Measurements from ENCODE around the gene APBB1. TPM values are rescaled to one million over a fixed set of nuclear protein-coding genes. Genes with fewer than 3 reads are reported as not detected.

Gene APBB1
- polyA plus RNA-seq, 1 donor from 2014 or later: 283 TPM

DNA sequence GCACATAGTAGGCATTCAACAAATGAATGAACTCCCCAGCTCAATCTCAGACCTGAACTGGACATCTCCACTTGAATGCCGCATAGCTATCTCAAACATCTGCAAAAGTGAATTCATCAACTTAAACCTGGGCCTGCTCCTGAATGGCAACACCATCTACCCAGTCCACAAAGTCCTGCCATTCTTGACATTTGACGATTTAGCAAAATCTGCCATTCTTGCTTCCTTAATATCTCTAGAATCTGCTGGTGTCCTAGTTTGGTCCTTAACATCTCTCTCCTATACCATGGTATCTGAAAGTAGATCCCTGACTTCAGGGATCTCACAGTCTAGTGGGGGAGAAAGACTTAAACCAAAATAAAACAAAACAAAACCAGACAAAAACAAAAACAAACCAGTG, 34.3 kb upstream of the APBB1 start:
- H3K9me2 ChIP-seq (ENCODE audit: insufficient read depth, low read length): no peaks in the 10 kb centered on the region
- TF ChIP-seq POLR2AphosphoS5 (IDR thresholded peaks at IDR 0.05): no peak
- TF ChIP-seq EP300 (conservative IDR thresholded peaks at IDR 0.05; ENCODE audit: poor library complexity, severe bottlenecking): no peak
- no peak for TF ChIP-seq MXI1 (conservative IDR thresholded peaks at IDR 0.05; ENCODE audit: poor library complexity, severe bottlenecking)
- TF ChIP-seq, protein P1, sequence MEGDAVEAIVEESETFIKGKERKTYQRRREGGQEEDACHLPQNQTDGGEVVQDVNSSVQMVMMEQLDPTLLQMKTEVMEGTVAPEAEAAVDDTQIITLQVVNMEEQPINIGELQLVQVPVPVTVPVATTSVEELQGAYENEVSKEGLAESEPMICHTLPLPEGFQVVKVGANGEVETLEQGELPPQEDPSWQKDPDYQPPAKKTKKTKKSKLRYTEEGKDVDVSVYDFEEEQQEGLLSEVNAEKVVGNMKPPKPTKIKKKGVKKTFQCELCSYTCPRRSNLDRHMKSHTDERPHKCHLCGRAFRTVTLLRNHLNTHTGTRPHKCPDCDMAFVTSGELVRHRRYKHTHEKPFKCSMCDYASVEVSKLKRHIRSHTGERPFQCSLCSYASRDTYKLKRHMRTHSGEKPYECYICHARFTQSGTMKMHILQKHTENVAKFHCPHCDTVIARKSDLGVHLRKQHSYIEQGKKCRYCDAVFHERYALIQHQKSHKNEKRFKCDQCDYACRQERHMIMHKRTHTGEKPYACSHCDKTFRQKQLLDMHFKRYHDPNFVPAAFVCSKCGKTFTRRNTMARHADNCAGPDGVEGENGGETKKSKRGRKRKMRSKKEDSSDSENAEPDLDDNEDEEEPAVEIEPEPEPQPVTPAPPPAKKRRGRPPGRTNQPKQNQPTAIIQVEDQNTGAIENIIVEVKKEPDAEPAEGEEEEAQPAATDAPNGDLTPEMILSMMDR (IDR thresholded peaks at IDR 0.05; ENCODE audit: poor library complexity, severe bottlenecking): no peak
- TF ChIP-seq SMC3 (conservative IDR thresholded peaks at IDR 0.05; ENCODE audit: poor library complexity): no peak
- no peak for TF ChIP-seq TAF1 (IDR thresholded peaks at IDR 0.05; ENCODE audit: low read depth)
- no peaks in the 10 kb centered on the region for H3K27me3 ChIP-seq (ENCODE audit: insufficient read depth, low read depth, low read length)
- no peak overlapping the region for H3K27ac ChIP-seq (ENCODE audit: low read length)
- no peaks in the 10 kb centered on the region for H3K79me2 ChIP-seq (replicated peaks; ENCODE audit: insufficient read depth, low read length)
- no peak overlapping the region for H3K9ac ChIP-seq (ENCODE audit: low read length)
- no peak overlapping the region for H3K4me3 ChIP-seq (ENCODE audit: low read length)
- H4K20me1 ChIP-seq (ENCODE audit: insufficient read depth): no peaks in the 10 kb centered on the region
- no peaks in the 10 kb centered on the region for H3F3A ChIP-seq (ENCODE audit: insufficient read depth, low read length, poor library complexity, severe bottlenecking)
- H2AFZ ChIP-seq (ENCODE audit: low read depth, low read length): no peak overlapping the region
- no peak overlapping the region for H3K4me2 ChIP-seq (ENCODE audit: low read length)
- H3K9me3 ChIP-seq (ENCODE audit: low read length): no peaks in the 10 kb centered on the region
- H3K36me3 ChIP-seq (ENCODE audit: insufficient read depth, low read length): peaks cover 8% of the 10 kb centered on the region

- Histone ChIP-seq H3K36me3 (ENCODE audit: insufficient read depth, low read length) (peaks cover 8% of the 10 kb centered on the region), H3K27me3 (ENCODE audit: insufficient read depth, low read depth, low read length) (no peaks in the 10 kb centered on the region), H3K4me2 (ENCODE audit: low read length) (no peak overlapping the region), H3K9ac (ENCODE audit: low read length) (no peak overlapping the region), H3K9me2 (ENCODE audit: insufficient read depth, low read length) (no peaks in the 10 kb centered on the region), H3K4me3 (ENCODE audit: low read length) (no peak overlapping the region), H2AFZ (ENCODE audit: low read depth, low read length) (no peak overlapping the region), H3K27ac (ENCODE audit: low read length) (no peak overlapping the region), H3K79me2 (replicated peaks; ENCODE audit: insufficient read depth, low read length) (no peaks in the 10 kb centered on the region), H3F3A (ENCODE audit: insufficient read depth, low read length, poor library complexity, severe bottlenecking) (no peaks in the 10 kb centered on the region), H3K9me3 (ENCODE audit: low read length) (no peaks in the 10 kb centered on the region), H4K20me1 (ENCODE audit: insufficient read depth) (no peaks in the 10 kb centered on the region)
- TF ChIP-seq MXI1 (conservative IDR thresholded peaks at IDR 0.05; ENCODE audit: poor library complexity, severe bottlenecking): no peak
- TF ChIP-seq EZH2 (IDR thresholded peaks at IDR 0.05; ENCODE audit: borderline replicate concordance, insufficient read depth, low read length, poor library complexity, severe bottlenecking): no peak
Measured at GRCh38 chr11:6452219-6452618, 33.3 kb upstream of the APBB1 start.

- Histone ChIP-seq H4K20me1 (ENCODE audit: insufficient read depth) (no peaks in the 10 kb centered on the region), H3K27ac (ENCODE audit: low read length) (no peak overlapping the region), H3K9me3 (ENCODE audit: low read length) (no peaks in the 10 kb centered on the region), H2AFZ (ENCODE audit: low read depth, low read length) (no peak overlapping the region), H3K27me3 (ENCODE audit: insufficient read depth, low read depth, low read length) (no peaks in the 10 kb centered on the region), H3K79me2 (replicated peaks; ENCODE audit: insufficient read depth, low read length) (no peaks in the 10 kb centered on the region), H3K36me3 (ENCODE audit: insufficient read depth, low read length) (peaks cover 8% of the 10 kb centered on the region), H3K4me3 (ENCODE audit: low read length) (no peak overlapping the region), H3K4me2 (ENCODE audit: low read length) (no peak overlapping the region), H3K9me2 (ENCODE audit: insufficient read depth, low read length) (no peaks in the 10 kb centered on the region), H3F3A (ENCODE audit: insufficient read depth, low read length, poor library complexity, severe bottlenecking) (no peaks in the 10 kb centered on the region), H3K9ac (ENCODE audit: low read length) (no peak overlapping the region)
- TF ChIP-seq EZH2 (IDR thresholded peaks at IDR 0.05; ENCODE audit: borderline replicate concordance, insufficient read depth, low read length, poor library complexity, severe bottlenecking): no peak
- no peak for TF ChIP-seq TAF1 (IDR thresholded peaks at IDR 0.05; ENCODE audit: low read depth)
- no peak for TF ChIP-seq RAD21 (conservative IDR thresholded peaks at IDR 0.05)
- no peak for TF ChIP-seq MXI1 (conservative IDR thresholded peaks at IDR 0.05; ENCODE audit: poor library complexity, severe bottlenecking)
- TF ChIP-seq, protein P2, sequence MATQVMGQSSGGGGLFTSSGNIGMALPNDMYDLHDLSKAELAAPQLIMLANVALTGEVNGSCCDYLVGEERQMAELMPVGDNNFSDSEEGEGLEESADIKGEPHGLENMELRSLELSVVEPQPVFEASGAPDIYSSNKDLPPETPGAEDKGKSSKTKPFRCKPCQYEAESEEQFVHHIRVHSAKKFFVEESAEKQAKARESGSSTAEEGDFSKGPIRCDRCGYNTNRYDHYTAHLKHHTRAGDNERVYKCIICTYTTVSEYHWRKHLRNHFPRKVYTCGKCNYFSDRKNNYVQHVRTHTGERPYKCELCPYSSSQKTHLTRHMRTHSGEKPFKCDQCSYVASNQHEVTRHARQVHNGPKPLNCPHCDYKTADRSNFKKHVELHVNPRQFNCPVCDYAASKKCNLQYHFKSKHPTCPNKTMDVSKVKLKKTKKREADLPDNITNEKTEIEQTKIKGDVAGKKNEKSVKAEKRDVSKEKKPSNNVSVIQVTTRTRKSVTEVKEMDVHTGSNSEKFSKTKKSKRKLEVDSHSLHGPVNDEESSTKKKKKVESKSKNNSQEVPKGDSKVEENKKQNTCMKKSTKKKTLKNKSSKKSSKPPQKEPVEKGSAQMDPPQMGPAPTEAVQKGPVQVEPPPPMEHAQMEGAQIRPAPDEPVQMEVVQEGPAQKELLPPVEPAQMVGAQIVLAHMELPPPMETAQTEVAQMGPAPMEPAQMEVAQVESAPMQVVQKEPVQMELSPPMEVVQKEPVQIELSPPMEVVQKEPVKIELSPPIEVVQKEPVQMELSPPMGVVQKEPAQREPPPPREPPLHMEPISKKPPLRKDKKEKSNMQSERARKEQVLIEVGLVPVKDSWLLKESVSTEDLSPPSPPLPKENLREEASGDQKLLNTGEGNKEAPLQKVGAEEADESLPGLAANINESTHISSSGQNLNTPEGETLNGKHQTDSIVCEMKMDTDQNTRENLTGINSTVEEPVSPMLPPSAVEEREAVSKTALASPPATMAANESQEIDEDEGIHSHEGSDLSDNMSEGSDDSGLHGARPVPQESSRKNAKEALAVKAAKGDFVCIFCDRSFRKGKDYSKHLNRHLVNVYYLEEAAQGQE (IDR thresholded peaks at IDR 0.05; ENCODE audit: borderline replicate concordance): no peak
- TF ChIP-seq EP300 (conservative IDR thresholded peaks at IDR 0.05; ENCODE audit: poor library complexity, severe bottlenecking): no peak
- TF ChIP-seq SMC3 (conservative IDR thresholded peaks at IDR 0.05; ENCODE audit: poor library complexity): no peak
- TF ChIP-seq, protein P1 (IDR thresholded peaks at IDR 0.05; ENCODE audit: poor library complexity, severe bottlenecking): no peak
- TF ChIP-seq POLR2AphosphoS5 (IDR thresholded peaks at IDR 0.05): no peak
Measured at GRCh38 chr11:6448574-6448973, 29.7 kb upstream of the APBB1 start.

Data from neural cell (in vitro differentiated cells).